Mucosa of stomach (tissue), 1 donor: ENCODE measurements around the gene CPNE4.
"Not testable (repeated sequence)": the region's sequence is repeated elsewhere in the genome, so short reads cannot be mapped to it uniquely, and the experiment has no call there.

Experiments used
- H3K27me3 ChIP-seq: one replicate; pipeline ENCODE4 v1.7.0; 2013; ENCODE audit warnings: mild to moderate bottlenecking, low read length; ENCODE audit not compliant: control insufficient read depth, insufficient read depth
- H3K36me3 ChIP-seq: one replicate; pipeline ENCODE4 v1.7.0; 2013; ENCODE audit warnings: low read length; ENCODE audit not compliant: control insufficient read depth, insufficient read depth
- H3K4me1 ChIP-seq: one replicate; pipeline ENCODE4 v1.7.0; 2013; ENCODE audit warnings: mild to moderate bottlenecking, low read length; ENCODE audit not compliant: control insufficient read depth, insufficient read depth
- H3K4me3 ChIP-seq: one replicate; pipeline ENCODE4 v1.7.0; 2013; ENCODE audit warnings: low read length
- H3K9ac ChIP-seq: one replicate; pipeline ENCODE4 v1.7.0; 2013; ENCODE audit warnings: mild to moderate bottlenecking, low read length, moderate library complexity
- H3K9me3 ChIP-seq: one replicate; pipeline ENCODE4 v1.7.0; 2013; ENCODE audit warnings: mild to moderate bottlenecking, low read length, moderate library complexity; ENCODE audit not compliant: control insufficient read depth
- donor health status: Pancreatic carcinoma.

The CPNE4 gene

GRCh38 chr3:131530388-131530787 is 504.4 kb downstream of the CPNE4 start:
- H3K9me3 ChIP-seq = no peaks in the 10 kb centered on the region
- no peaks in the 10 kb centered on the region for H3K36me3 ChIP-seq
- no peak overlapping the region for H3K9ac ChIP-seq
- no peaks in the 10 kb centered on the region for H3K4me1 ChIP-seq
- peaks cover 4% of the 10 kb centered on the region for H3K27me3 ChIP-seq
- H3K4me3 ChIP-seq = no peak overlapping the region

- H3K4me3 ChIP-seq = no peak overlapping the region
- no peaks in the 10 kb centered on the region for H3K9me3 ChIP-seq
- H3K4me1 ChIP-seq = no peaks in the 10 kb centered on the region
- no peaks in the 10 kb centered on the region for H3K36me3 ChIP-seq
- H3K9ac ChIP-seq = no peak overlapping the region
- H3K27me3 ChIP-seq = peaks cover 4% of the 10 kb centered on the region
Measured at GRCh38 chr3:131526801-131527347, 507.9 kb downstream of the CPNE4 start.

GRCh38 chr3:131518680-131519079 is 516.1 kb downstream of the CPNE4 start:
- H3K4me3 ChIP-seq = no peak overlapping the region
- no peak overlapping the region for H3K9ac ChIP-seq
- no peaks in the 10 kb centered on the region for H3K27me3 ChIP-seq
- H3K9me3 ChIP-seq = no peaks in the 10 kb centered on the region
- no peaks in the 10 kb centered on the region for H3K4me1 ChIP-seq
- no peaks in the 10 kb centered on the region for H3K36me3 ChIP-seq

DNA sequence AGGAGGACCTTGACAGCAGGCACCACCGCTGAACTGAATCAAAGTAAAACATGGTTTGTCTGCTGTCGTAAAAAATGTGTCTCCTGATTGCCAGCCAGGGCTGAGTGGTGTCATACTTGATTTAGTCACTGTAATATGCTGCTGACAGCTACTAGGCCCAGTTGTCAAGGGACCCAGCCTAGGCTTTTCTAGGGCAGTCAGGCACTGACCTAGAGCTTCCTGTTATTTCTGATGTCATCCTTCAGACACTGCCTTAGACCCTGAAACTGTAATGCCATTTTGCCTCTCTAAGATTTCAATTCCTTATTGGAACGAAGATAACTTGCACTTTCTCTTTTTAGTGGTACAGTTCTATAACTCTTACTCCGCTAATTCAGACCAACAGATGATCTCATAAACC is 529.4 kb downstream of the CPNE4 start:
- no peaks in the 10 kb centered on the region for H3K36me3 ChIP-seq
- no peak overlapping the region for H3K9ac ChIP-seq
- H3K4me1 ChIP-seq = no peaks in the 10 kb centered on the region
- H3K9me3 ChIP-seq = no peaks in the 10 kb centered on the region
- H3K4me3 ChIP-seq = no peak overlapping the region
- no peaks in the 10 kb centered on the region for H3K27me3 ChIP-seq

- Histone ChIP-seq H3K9ac (no peak overlapping the region), H3K27me3 (no peaks in the 10 kb centered on the region), H3K4me1 (no peaks in the 10 kb centered on the region), H3K4me3 (peak overlapping the region; percentile 75), H3K9me3 (no peaks in the 10 kb centered on the region), H3K36me3 (no peaks in the 10 kb centered on the region)
Measured at GRCh38 chr3:131503320-131503635, 531.5 kb downstream of the CPNE4 start.

GRCh38 chr3:131502530-131503319 is 532.1 kb downstream of the CPNE4 start, which contains the start of gene MRPL3:
TSS of gene MRPL3 (minus strand) at chr3:131502971. CDS start at chr3:131502821, 150 bp downstream.
- no peaks in the 10 kb centered on the region for H3K9me3 ChIP-seq
- H3K4me1 ChIP-seq = no peaks in the 10 kb centered on the region
- peak within 1 kb of the TSS; percentile 75 for H3K4me3 ChIP-seq
- H3K27me3 ChIP-seq = no peaks in the 10 kb centered on the region
- no peaks in the 10 kb centered on the region for H3K36me3 ChIP-seq
- peak within 1 kb of the TSS; percentile 72 for H3K9ac ChIP-seq

- peak overlapping the region; percentile 72 for H3K9ac ChIP-seq
Measured at GRCh38 chr3:131501949-131502348, 532.9 kb downstream of the CPNE4 start.

DNA sequence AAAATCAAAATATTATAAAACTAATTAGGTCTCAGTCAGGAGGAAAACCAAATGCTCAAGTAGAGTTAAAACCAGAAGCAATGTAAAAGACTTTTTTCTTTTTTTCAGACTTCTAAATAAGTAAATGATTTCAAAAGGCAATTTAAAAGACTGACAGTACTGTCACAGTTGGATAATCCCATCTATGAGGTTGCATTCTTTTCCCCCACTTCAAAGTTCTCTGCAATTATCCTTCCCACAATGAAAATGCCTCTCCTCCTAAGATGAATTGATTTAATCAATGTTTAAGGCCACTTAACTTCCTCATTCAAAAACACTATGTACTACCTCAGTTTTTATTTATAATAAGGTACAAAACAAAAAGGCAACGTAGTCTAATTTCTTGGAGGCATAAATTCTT is 540.1 kb downstream of the CPNE4 start:
- Histone ChIP-seq H3K4me3 (no peak overlapping the region), H3K9me3 (no peaks in the 10 kb centered on the region), H3K36me3 (no peaks in the 10 kb centered on the region), H3K27me3 (no peaks in the 10 kb centered on the region), H3K9ac (no peak overlapping the region), H3K4me1 (no peaks in the 10 kb centered on the region)

More at GRCh38 chr3:131501949-131502348, 532.9 kb downstream of the CPNE4 start:
- peak overlapping the region; percentile 75 for H3K4me3 ChIP-seq
- H3K9me3 ChIP-seq = no peaks in the 10 kb centered on the region
- no peaks in the 10 kb centered on the region for H3K27me3 ChIP-seq
- H3K4me1 ChIP-seq = no peaks in the 10 kb centered on the region
- no peaks in the 10 kb centered on the region for H3K36me3 ChIP-seq

DNA sequence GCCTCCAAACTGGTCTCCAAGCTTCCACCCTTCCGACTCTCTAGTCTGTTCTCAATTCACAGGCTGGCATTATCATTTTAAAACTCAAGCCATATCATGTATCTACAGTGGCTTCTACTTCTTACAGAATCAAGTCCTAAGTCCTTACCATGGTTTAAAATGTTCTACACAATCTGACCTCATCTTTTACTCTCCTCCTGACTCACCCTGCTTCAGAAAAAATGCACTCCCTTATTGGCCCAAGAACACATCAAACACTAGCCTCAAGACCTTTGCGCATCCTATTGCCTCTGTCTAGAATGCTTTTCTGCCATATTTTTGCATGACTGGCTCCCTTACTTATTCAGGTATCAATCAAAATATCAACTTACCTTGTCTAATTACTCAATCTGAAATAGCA is 543.0 kb downstream of the CPNE4 start:
- Histone ChIP-seq H3K36me3 (no peaks in the 10 kb centered on the region), H3K9ac (no peak overlapping the region), H3K9me3 (no peaks in the 10 kb centered on the region), H3K4me3 (no peak overlapping the region), H3K27me3 (no peaks in the 10 kb centered on the region), H3K4me1 (no peaks in the 10 kb centered on the region)

DNA sequence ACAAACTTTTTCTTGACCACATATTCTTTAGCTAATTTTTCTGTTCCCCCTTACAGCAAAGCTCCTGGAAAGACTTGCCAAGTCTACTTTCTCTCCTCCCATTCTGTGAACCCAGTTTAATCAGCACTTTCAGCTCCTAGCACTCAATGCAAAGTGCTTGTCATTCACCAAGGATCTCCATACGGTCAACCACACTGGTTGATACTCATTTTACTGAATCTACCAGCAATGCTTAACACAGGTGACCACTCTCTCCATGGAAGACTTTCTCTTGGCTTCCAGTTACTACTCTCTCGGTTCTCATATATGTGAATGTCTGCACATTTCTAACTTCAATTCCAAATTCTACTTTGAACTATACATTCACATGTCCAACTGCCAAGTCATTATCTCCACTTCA is 543.7 kb downstream of the CPNE4 start:
- Histone ChIP-seq H3K27me3 (no peaks in the 10 kb centered on the region), H3K4me1 (no peaks in the 10 kb centered on the region), H3K36me3 (no peaks in the 10 kb centered on the region), H3K9me3 (no peaks in the 10 kb centered on the region), H3K4me3 (no peak overlapping the region), H3K9ac (no peak overlapping the region)

DNA sequence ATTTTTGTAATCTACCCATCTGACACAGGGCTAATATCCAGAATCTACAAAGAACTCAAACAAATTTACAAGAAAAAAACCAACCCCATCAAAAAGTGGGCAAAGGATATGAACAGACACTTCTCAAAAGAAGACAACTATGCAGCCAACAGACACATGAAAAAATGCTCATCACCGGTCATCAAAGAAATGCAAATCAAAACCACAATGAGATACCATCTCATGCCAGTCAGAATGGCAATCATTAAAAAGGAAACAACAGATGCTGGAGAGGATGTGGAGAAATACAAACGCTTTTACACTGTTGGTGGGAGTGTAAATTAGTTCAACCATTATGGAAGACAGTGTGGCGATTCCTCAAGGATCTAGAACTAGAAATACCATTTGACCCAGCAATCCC is 548.3 kb downstream of the CPNE4 start:
- H3K9me3 ChIP-seq, H3K9ac ChIP-seq, H3K27me3 ChIP-seq, H3K4me3 ChIP-seq, H3K36me3 ChIP-seq, H3K4me1 ChIP-seq: not testable (repeated sequence)

DNA sequence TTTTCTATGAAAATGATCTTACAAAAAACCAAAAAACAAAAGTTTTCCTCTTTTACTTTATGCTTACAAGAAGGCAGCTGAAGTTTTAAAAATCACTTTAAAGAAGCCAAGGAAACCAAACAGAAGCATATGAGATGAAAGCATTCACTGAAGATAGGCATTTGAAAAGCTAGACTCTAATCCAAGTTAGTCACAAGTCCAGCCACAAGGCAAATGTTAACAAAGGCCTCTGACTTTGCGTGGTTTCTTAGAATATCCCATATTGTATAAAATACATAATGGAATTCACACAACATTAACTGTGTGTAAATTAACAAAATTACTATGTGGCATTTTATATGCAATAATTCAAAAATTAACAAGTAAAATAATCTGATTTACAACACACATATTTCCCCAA is 549.7 kb downstream of the CPNE4 start:
- Histone ChIP-seq H3K4me1 (no peaks in the 10 kb centered on the region), H3K4me3 (no peak overlapping the region), H3K9ac (no peak overlapping the region), H3K27me3 (no peaks in the 10 kb centered on the region), H3K36me3 (no peaks in the 10 kb centered on the region), H3K9me3 (no peaks in the 10 kb centered on the region)
